ENCODE results near the gene KIF18A. TPM values are rescaled to one million over a fixed set of nuclear protein-coding genes. Genes with fewer than 3 reads are reported as not detected.
A peak's percentile ranks its signal among the peaks of the same experiment; 100 is the strongest.

KIF18A gene
- polyA plus RNA-seq, 1 donor (not counting 4 experiments of a cell fraction or from before 2014, with no cell fraction given) = 6.1 TPM

GRCh38 chr11:28123151-28123581, 15.2 kb upstream of the KIF18A start:
- no peaks in the 10 kb centered on the region for H3K9me3 ChIP-seq (ENCODE audit: control insufficient read depth, low read depth, low read length)
- H4K20me1 ChIP-seq (ENCODE audit: control insufficient read depth, extremely low read depth, insufficient read depth, low read length) = no peaks in the 10 kb centered on the region
- TF ChIP-seq EZH2 (IDR thresholded peaks at IDR 0.05; ENCODE audit: low read length) = no peak
- no peak for TF ChIP-seq CTCF (optimal IDR thresholded peaks at IDR 0.05 in 1 of 3, IDR thresholded peaks at IDR 0.05 in 1 of 3, conservative IDR thresholded peaks at IDR 0.05 in 1 of 3; ENCODE audit: extremely low read depth in 1 of 3, insufficient read depth in 2 of 3, low read length in 3 of 3)
- DNase-seq (ENCODE audit: low read depth, low spot score) (no peak), FAIRE-seq (no peak)
- no peaks in the 10 kb centered on the region for H3K9me1 ChIP-seq (ENCODE audit: control insufficient read depth, extremely low read depth, insufficient read depth, low read length)
- H3K36me3 ChIP-seq (ENCODE audit: control insufficient read depth in 2 of 2, extremely low read depth in 1 of 2, insufficient read depth in 2 of 2, low read length in 2 of 2) = peaks cover 0 to 3% of the 10 kb centered on the region in 2 experiments
- H3K79me2 ChIP-seq (ENCODE audit: control insufficient read depth, insufficient read depth, low read length) = peaks cover 6% of the 10 kb centered on the region
- dilution Hi-C loops (cut with MboI; ENCODE audit: extremely low pct_ligation_motif_present, low sequenced_read_pairs) = no loop called here
- H3K27ac ChIP-seq (ENCODE audit: control insufficient read depth, insufficient read depth, low read length) = no peak overlapping the region
- H3K4me2 ChIP-seq (ENCODE audit: control insufficient read depth, extremely low read depth, insufficient read depth, low read depth, low read length) = no peak overlapping the region
- no peak overlapping the region for H3K4me3 ChIP-seq (ENCODE audit: control insufficient read depth in 2 of 3, extremely low read depth in 1 of 3, insufficient read depth in 2 of 3, low read depth in 1 of 3, low read length in 3 of 3)
- no peaks in the 10 kb centered on the region for H3K27me3 ChIP-seq (ENCODE audit: control insufficient read depth, extremely low read depth, insufficient read depth, low read length)
- H3K9ac ChIP-seq (ENCODE audit: control insufficient read depth, extremely low read depth, insufficient read depth, low read length) = no peak overlapping the region
- H2AFZ ChIP-seq (ENCODE audit: control insufficient read depth, low read length) = no peak overlapping the region
- H3K4me1 ChIP-seq (ENCODE audit: control insufficient read depth, extremely low read depth, insufficient read depth, low read length) = no peaks in the 10 kb centered on the region

GRCh38 chr11:28117712-28118111, 9.8 kb upstream of the KIF18A start:
- peaks cover 13% of the 10 kb centered on the region for H3K79me2 ChIP-seq (ENCODE audit: control insufficient read depth, insufficient read depth, low read length)
- no peak overlapping the region for H3K4me3 ChIP-seq (ENCODE audit: control insufficient read depth in 2 of 3, extremely low read depth in 1 of 3, insufficient read depth in 2 of 3, low read depth in 1 of 3, low read length in 3 of 3)
- no peak overlapping the region for H3K4me2 ChIP-seq (ENCODE audit: control insufficient read depth, extremely low read depth, insufficient read depth, low read depth, low read length)
- H3K36me3 ChIP-seq (ENCODE audit: control insufficient read depth in 2 of 2, extremely low read depth in 1 of 2, insufficient read depth in 2 of 2, low read length in 2 of 2) = peaks cover 0 to 2% of the 10 kb centered on the region in 2 experiments
- H2AFZ ChIP-seq (ENCODE audit: control insufficient read depth, low read length) = no peak overlapping the region
- no peak overlapping the region for H3K9ac ChIP-seq (ENCODE audit: control insufficient read depth, extremely low read depth, insufficient read depth, low read length)
- TF ChIP-seq EZH2 (IDR thresholded peaks at IDR 0.05; ENCODE audit: low read length) (no peak), CTCF (optimal IDR thresholded peaks at IDR 0.05 in 1 of 3, IDR thresholded peaks at IDR 0.05 in 1 of 3, conservative IDR thresholded peaks at IDR 0.05 in 1 of 3; ENCODE audit: extremely low read depth in 1 of 3, insufficient read depth in 2 of 3, low read length in 3 of 3) (no peak)
- dilution Hi-C loops (cut with MboI; ENCODE audit: extremely low pct_ligation_motif_present, low sequenced_read_pairs) = no loop called here
- DNase-seq (ENCODE audit: low read depth, low spot score) = no peak
- FAIRE-seq = no peak
- H3K9me3 ChIP-seq (ENCODE audit: control insufficient read depth, low read depth, low read length) = no peaks in the 10 kb centered on the region
- H3K27ac ChIP-seq (ENCODE audit: control insufficient read depth, insufficient read depth, low read length) = peak overlapping the region; percentile 64
- no peaks in the 10 kb centered on the region for H3K27me3 ChIP-seq (ENCODE audit: control insufficient read depth, extremely low read depth, insufficient read depth, low read length)
- H3K9me1 ChIP-seq (ENCODE audit: control insufficient read depth, extremely low read depth, insufficient read depth, low read length) = no peaks in the 10 kb centered on the region
- H4K20me1 ChIP-seq (ENCODE audit: control insufficient read depth, extremely low read depth, insufficient read depth, low read length) = no peaks in the 10 kb centered on the region
- peaks cover 5% of the 10 kb centered on the region for H3K4me1 ChIP-seq (ENCODE audit: control insufficient read depth, extremely low read depth, insufficient read depth, low read length)

All from keratinocyte (primary cell).